Activated CD4-positive, alpha-beta T cell treated with anti-CD3 and anti-CD28 coated beads for 36 hours (primary cell): ENCODE data around the gene SPDYE2. TPM values are rescaled to one million over a fixed set of nuclear protein-coding genes. Genes with fewer than 3 reads are reported as not detected.
"Not testable (repeated sequence)": the region's sequence is repeated elsewhere in the genome, so short reads cannot be mapped to it uniquely, and the experiment has no call there.

Experiments
- ATAC-seq: fragments of 200-7000 bp; cut with Tn5 transposase; one replicate; pipeline ENCODE4 v1.10.0; 2021; ENCODE audit warnings: mild to moderate bottlenecking, moderate library complexity
- CTCF ChIA-PET: fragments of 350-600 bp; sonication (Branson Sonifier 250); formaldehyde crosslinking; loops from one replicate; lab custom pipeline; 2021; ENCODE audit warnings: antibody characterized with exemption; lab: Charles Lee
- POLR2A ChIA-PET: fragments of 350-600 bp; sonication (Branson Sonifier 250); formaldehyde crosslinking; loops from one replicate; lab custom pipeline; 2021; ENCODE audit warnings: antibody characterized with exemption, inconsistent platforms; lab: Charles Lee
- DNase-seq: peaks from one replicate; pipeline ENCODE4 v3.0.0-alpha.2; 2020
- H3K27ac Mint-ChIP-seq: one replicate; pipeline ENCODE4 v1.8.0; 2021; ENCODE audit warnings: mixed read lengths
- H3K27me3 Mint-ChIP-seq: one replicate; pipeline ENCODE4 v1.8.0; 2021; ENCODE audit warnings: mixed read lengths
- H3K36me3 Mint-ChIP-seq: one replicate; pipeline ENCODE4 v1.8.0; 2021; ENCODE audit warnings: low read depth, mixed read lengths
- H3K4me1 Mint-ChIP-seq: one replicate; pipeline ENCODE4 v1.8.0; 2021; ENCODE audit warnings: mixed read lengths
- H3K4me3 Mint-ChIP-seq: one replicate; pipeline ENCODE4 v1.8.0; 2021; ENCODE audit warnings: mild to moderate bottlenecking, moderate library complexity, mixed read lengths
- H3K9me3 Mint-ChIP-seq: one replicate; pipeline ENCODE4 v1.8.0; 2021; ENCODE audit warnings: low read depth, mixed read lengths
- intact Hi-C, 2 experiments: fragments of 100-400 bp; cut with DNase I in 1 of 2; cut with micrococcal nuclease in 1 of 2; formaldehyde crosslinking; loops; one replicate each; pipeline versions ENCODE4 v1.14.2 to v1.15.1; 2022 to 2024; cut with DNase I, micrococcal nuclease
- total RNA-seq, 2 experiments: library from RNA; stranded (reverse); gene quantifications; one replicate each; pipeline ENCODE4 v1.2.3, GENCODE V29; 2021

Gene SPDYE2
- total RNA-seq, 2 experiments from 2014 or later = not detected

DNA sequence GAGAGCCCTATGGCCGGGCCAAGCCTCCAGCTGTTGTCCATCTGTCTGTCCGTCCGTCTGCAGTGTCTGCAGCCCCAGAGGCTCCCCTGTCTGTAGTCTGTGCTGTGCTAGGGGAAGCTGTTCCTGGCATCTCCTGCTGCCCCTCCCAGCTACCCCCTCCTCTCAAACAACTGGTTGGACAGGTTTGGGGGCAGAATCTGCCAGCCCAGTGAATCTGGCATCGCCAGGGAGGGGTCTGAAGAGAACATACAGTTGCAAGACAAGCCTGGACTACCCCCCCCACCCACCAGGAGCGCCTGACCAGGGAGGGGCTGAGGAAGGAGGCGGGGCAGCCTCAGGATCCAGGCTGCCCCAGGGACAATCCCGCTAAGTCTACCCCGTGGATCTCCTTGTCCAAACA, 7.4 kb upstream of the SPDYE2 start, which contains the start of gene UPK3BL2:
Gene UPK3BL2, minus strand, starts transcription at position 101 of the 400 bp plus-strand sequence. Its CDS starts 60 bp downstream, at position 41.
- intact Hi-C loops, ATAC-seq: not testable (repeated sequence)

GRCh38 chr7:102544372-102544771, 6.7 kb upstream of the SPDYE2 start:
- DNase-seq, ATAC-seq, H3K9me3 Mint-ChIP-seq, intact Hi-C loops, H3K36me3 Mint-ChIP-seq, H3K4me1 Mint-ChIP-seq, POLR2A ChIA-PET, H3K4me3 Mint-ChIP-seq, H3K27me3 Mint-ChIP-seq, CTCF ChIA-PET, H3K27ac Mint-ChIP-seq: not testable (repeated sequence)

More for the DNA sequence above, 7.4 kb upstream of the SPDYE2 start, which contains the start of gene UPK3BL2:
- H3K36me3 Mint-ChIP-seq, H3K4me1 Mint-ChIP-seq, H3K27ac Mint-ChIP-seq, H3K27me3 Mint-ChIP-seq, H3K4me3 Mint-ChIP-seq, DNase-seq, POLR2A ChIA-PET, H3K9me3 Mint-ChIP-seq, CTCF ChIA-PET: not testable (repeated sequence)

- CTCF ChIA-PET, H3K27me3 Mint-ChIP-seq, H3K4me3 Mint-ChIP-seq, H3K9me3 Mint-ChIP-seq, H3K27ac Mint-ChIP-seq, ATAC-seq, H3K4me1 Mint-ChIP-seq, POLR2A ChIA-PET, intact Hi-C loops, H3K36me3 Mint-ChIP-seq: not testable (repeated sequence)
- DNase-seq = peak; percentile 3
Measured at GRCh38 chr7:102545288-102545687, 5.7 kb upstream of the SPDYE2 start.

DNA sequence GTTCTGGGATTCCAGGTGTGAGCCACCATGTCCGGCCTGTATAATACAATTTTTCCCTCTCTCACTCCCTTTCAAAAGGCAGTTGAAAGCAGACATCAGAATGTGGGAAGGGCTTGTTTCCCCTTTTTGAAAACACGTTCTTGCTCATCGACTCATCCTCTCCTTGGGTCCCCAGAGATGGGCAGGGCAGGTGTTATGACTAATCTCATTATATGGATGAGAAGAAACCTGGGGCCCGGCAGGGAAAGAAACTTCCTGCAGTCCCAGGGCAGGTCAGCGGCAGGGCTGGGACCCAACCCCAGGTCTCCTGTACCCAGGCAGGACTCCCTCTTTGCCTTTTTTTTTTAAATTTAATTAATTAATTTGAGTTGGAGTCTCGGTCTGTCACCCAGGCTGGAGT, 4.7 kb upstream of the SPDYE2 start:
- DNase-seq (peak; percentile 8), ATAC-seq (peak; percentile 65)
- H3K27me3 Mint-ChIP-seq, POLR2A ChIA-PET, H3K9me3 Mint-ChIP-seq, intact Hi-C loops, H3K4me3 Mint-ChIP-seq, H3K4me1 Mint-ChIP-seq, CTCF ChIA-PET, H3K36me3 Mint-ChIP-seq, H3K27ac Mint-ChIP-seq: not testable (repeated sequence)

DNA sequence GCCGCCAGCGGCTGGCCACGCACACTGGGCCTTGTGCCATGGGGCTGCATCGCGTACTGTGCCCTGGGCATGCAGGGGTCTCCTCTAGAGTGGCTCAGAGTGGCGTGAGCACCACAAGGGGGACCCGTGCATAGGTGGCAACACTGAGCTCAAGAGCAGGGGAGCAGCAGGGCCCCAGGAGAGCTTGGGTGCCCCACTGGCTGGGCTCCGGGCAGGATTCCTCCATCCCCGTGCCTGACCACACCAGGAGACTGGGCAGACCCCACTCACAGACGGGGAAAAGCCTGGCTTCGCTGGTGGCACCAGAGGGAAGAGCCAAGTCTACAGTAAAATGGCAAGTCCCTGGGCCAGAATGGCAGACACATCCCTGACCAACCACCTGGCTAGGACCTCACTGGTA, 17.6 kb downstream of the SPDYE2 start:
- H3K36me3 Mint-ChIP-seq, CTCF ChIA-PET, DNase-seq, POLR2A ChIA-PET, H3K4me3 Mint-ChIP-seq, H3K4me1 Mint-ChIP-seq, H3K27me3 Mint-ChIP-seq, ATAC-seq, intact Hi-C loops, H3K9me3 Mint-ChIP-seq, H3K27ac Mint-ChIP-seq: not testable (repeated sequence)

- H3K36me3 Mint-ChIP-seq, H3K4me1 Mint-ChIP-seq, CTCF ChIA-PET, POLR2A ChIA-PET, H3K27me3 Mint-ChIP-seq, H3K9me3 Mint-ChIP-seq, intact Hi-C loops: not testable (repeated sequence)
- peak; percentile 96 for DNase-seq
- Mint-ChIP-seq H3K4me3 (peak within 1 kb of the TSS; percentile 81), H3K27ac (peak within 1 kb of the TSS; percentile 87)
- ATAC-seq = peak; percentile 76
Measured at GRCh38 chr7:102572261-102573239, 21.5 kb downstream of the SPDYE2 start, which contains the start of gene POLR2J3. Gene POLR2J3 (minus strand): TSS chr7:102572583. CDS start chr7:102572521, 62 bp downstream.

DNA sequence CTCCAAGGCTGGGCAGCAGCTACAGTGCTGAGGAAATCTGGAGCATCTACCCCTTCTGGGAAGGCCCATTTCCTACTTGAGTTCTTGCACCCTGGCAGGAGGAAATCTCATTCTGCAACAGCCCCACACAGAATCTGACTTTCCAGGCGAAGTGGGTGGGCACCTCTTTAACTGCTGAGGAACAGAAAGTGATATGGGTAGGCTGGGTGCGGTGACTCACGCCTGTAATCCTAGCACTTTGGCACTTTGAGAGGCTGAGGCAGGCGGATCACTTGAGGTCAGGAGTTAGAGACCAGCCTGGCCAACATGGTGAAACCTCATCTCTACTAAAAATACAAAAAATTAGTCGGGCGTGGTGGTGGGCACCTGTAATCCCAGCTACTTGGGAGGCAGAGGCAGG, 23.6 kb downstream of the SPDYE2 start:
- peak; percentile 34 for ATAC-seq
- CTCF ChIA-PET, H3K36me3 Mint-ChIP-seq, H3K9me3 Mint-ChIP-seq, POLR2A ChIA-PET, DNase-seq, H3K27me3 Mint-ChIP-seq, H3K27ac Mint-ChIP-seq, intact Hi-C loops, H3K4me1 Mint-ChIP-seq, H3K4me3 Mint-ChIP-seq: not testable (repeated sequence)

- H3K27ac Mint-ChIP-seq, H3K9me3 Mint-ChIP-seq, POLR2A ChIA-PET, H3K4me3 Mint-ChIP-seq, H3K4me1 Mint-ChIP-seq, intact Hi-C loops, CTCF ChIA-PET, H3K27me3 Mint-ChIP-seq, H3K36me3 Mint-ChIP-seq: not testable (repeated sequence)
- peak; percentile 8 for DNase-seq
- ATAC-seq = peak; percentile 62
Measured at GRCh38 chr7:102576363-102576762, 25.3 kb downstream of the SPDYE2 start.

GRCh38 chr7:102577315-102578240, 26.6 kb downstream of the SPDYE2 start:
- H3K4me3 Mint-ChIP-seq, H3K36me3 Mint-ChIP-seq, CTCF ChIA-PET, H3K27ac Mint-ChIP-seq, H3K27me3 Mint-ChIP-seq, intact Hi-C loops, POLR2A ChIA-PET, H3K9me3 Mint-ChIP-seq, ATAC-seq, H3K4me1 Mint-ChIP-seq: not testable (repeated sequence)
- peak; percentile 4 for DNase-seq

DNA sequence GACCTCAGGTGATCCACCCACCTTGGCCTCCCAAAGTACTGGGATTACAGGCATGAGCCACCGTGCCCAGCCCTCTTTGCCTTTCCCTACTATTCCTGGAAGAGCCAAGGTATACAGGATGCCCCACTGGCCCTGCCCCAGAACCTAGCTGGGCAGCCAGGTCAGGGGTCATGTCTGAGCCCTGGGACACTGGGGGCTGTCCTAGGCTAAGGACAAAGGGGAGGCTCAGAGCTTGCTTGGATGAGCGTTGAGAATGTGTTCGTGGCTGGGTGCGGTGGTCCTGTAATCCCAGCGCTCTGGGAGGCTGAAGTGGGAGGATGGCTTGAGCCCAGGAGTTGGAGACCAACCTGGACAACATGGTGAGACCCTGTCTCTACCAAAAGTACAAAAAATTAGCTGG, 27.5 kb downstream of the SPDYE2 start:
- H3K4me1 Mint-ChIP-seq, H3K9me3 Mint-ChIP-seq, H3K27ac Mint-ChIP-seq, H3K4me3 Mint-ChIP-seq, H3K36me3 Mint-ChIP-seq, intact Hi-C loops, CTCF ChIA-PET, H3K27me3 Mint-ChIP-seq, POLR2A ChIA-PET, ATAC-seq: not testable (repeated sequence)
- DNase-seq = peak; percentile 4

GRCh38 chr7:102581722-102582121, 30.7 kb downstream of the SPDYE2 start:
- H3K9me3 Mint-ChIP-seq, ATAC-seq, POLR2A ChIA-PET, intact Hi-C loops, CTCF ChIA-PET, H3K4me3 Mint-ChIP-seq, H3K4me1 Mint-ChIP-seq, DNase-seq, H3K27ac Mint-ChIP-seq, H3K27me3 Mint-ChIP-seq, H3K36me3 Mint-ChIP-seq: not testable (repeated sequence)
